Measurements from ENCODE around the gene CRX.
"Not testable (repeated sequence)": the region's sequence is repeated elsewhere in the genome, so short reads cannot be mapped to it uniquely, and the experiment has no call there.

The CRX gene

DNA sequence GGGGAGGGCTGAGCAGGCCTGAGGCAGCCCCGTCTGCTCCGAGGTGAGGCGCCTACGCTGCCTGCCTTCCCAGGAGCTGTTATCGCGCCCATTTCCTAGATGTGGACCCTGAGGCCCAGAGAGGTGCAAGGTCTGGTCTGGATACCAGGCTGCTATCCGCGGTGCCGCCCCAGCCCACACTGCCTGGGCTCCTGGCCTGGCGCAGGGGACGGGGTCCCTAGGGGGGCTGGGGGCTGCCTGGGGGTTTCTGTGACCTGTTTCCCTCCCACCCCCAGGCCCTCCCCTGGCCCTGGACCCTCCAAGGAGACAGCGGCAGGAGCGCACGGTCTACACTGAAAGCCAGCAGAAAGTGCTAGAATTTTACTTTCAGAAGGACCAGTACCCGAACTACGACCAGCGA is 38.1 kb downstream of the CRX start:
- not testable (repeated sequence) for DNase-seq (ENCODE audit: low read depth in 2 of 2)

- DNase-seq (ENCODE audit: low read depth in 2 of 2), result no peak
These were observed 39.0 kb downstream of the CRX start for GRCh38 chr19:47860602-47861297.

DNA sequence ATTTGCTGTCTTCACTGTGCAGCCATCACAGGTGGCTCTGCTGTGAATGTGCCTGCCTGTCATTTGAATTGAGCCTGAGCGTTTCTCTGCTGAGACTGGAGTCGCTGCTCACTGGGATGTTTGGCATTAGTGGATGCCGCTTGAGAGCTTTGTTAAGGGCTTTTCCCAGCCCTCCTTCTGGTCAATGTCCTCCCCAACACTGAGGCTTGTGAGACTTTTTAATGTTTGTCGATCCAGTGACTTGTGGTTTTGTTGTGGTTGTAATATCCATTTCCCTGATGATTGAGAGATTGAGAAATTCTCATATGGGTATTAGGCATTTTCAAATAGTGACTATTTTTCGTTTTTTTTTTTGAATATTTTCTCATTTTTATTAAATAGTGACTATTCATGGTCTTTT is 39.9 kb downstream of the CRX start:
- no peak for DNase-seq (ENCODE audit: low read depth in 2 of 2)

- DNase-seq (ENCODE audit: low read depth in 2 of 2), result peak; percentile 86 to 90
These were observed 41.8 kb downstream of the CRX start for GRCh38 chr19:47863514-47863936.

DNA sequence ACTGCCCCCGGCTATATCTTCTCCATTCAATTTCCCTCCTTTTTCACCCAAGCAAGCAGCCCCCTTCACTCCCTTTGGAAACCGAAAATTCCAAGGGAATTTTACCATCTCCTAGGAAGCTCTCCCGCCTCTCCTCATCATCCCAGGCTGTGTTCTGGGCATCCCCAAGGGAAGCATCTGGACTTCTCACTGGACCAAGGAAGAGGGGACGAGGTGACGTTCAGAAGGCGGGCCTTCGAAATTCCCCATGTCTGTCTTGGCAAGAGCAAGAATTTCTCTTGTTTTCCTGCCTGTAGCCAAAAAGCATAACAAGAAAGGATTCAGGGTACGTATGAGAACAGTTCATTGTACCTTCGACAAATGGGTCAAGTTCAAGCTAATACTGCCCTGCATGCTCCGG is 43.4 kb downstream of the CRX start:
- no peak for DNase-seq (ENCODE audit: low read depth in 2 of 2)

- no peak for DNase-seq (ENCODE audit: low read depth in 2 of 2)
These were observed 57.2 kb downstream of the CRX start for GRCh38 chr19:47878906-47879305.

GRCh38 chr19:47879385-47879784 is 57.6 kb downstream of the CRX start:
- DNase-seq (ENCODE audit: low read depth in 2 of 2), result not testable (repeated sequence)

DNA sequence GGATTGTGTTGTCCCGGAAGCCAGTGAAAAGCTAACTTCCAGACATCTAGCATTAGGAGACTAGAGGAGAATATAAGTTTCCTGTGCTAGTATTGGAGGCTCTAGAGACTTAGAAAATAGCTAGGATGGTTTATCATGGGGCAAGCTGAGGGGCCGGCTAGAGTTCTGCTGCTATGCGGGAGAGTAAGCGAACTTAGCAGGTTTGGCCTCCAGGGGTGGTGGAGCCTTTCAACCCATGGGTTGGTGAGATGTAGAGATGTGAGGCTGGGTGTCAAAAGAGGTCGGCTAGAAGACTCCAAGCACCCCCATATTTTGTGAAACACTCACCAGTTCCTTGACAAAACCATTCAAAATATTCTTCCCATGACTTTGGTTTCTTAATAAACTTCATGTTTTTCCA is 60.0 kb downstream of the CRX start:
- DNase-seq (ENCODE audit: low read depth in 2 of 2), result no peak

- no peak for DNase-seq (ENCODE audit: low read depth in 2 of 2)
These were observed 61.2 kb downstream of the CRX start for GRCh38 chr19:47882890-47883289.

GRCh38 chr19:47885067-47885463 is 63.3 kb downstream of the CRX start:
- DNase-seq (ENCODE audit: low read depth in 2 of 2), result no peak

DNA sequence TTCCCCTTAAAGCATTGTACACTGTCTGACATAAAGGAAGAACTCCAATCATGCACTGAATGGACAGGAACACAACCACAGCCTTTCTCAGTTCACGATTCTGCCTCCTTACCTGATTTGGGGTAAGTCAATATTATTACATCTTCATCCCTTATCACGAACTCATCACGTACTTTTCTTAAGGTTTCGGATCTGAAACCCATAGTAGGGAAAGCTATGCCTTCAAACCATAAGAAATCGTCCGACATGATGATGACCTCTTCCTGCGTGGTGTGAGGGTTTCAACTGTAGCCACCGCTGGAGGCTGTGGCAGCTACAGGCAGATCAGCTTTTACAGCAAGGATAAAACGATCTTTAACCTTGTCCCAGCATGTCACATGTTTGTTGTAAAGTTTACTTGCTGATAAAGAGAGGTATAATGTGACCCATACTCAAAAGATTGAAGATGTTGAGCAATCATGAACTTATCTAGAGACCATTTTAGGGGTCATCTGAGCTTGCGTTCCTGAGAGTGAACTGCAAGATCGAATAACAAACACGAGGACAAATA is 64.3 kb downstream of the CRX start, which contains the start of gene SULT2A1:
SULT2A1 (minus strand) TSS at position 306 of the 550 bp plus-strand sequence; CDS start at position 248, 58 bp downstream.
- no peak for DNase-seq (ENCODE audit: low read depth in 2 of 2)

- no peak for DNase-seq (ENCODE audit: low read depth in 2 of 2)
These were observed 69.3 kb downstream of the CRX start for GRCh38 chr19:47890865-47891621.

- DNase-seq (ENCODE audit: low read depth in 2 of 2), result no peak
These were observed 69.8 kb downstream of the CRX start for GRCh38 chr19:47891622-47891922.

- no peak for DNase-seq (ENCODE audit: low read depth in 2 of 2)
These were observed 70.4 kb downstream of the CRX start for GRCh38 chr19:47891923-47892666.
